Peyer's patch (tissue), 4 donors: ENCODE results near the gene RNF114.
A peak's percentile ranks its signal among the peaks of the same experiment; 100 is the strongest.

Experiments
- CTCF ChIP-seq, 6 experiments: fragments of 450-650 bp in 4 of 6; fragments of 200-600 bp in 2 of 6; sonication (generic) in 1 of 6; IDR thresholded peaks; one replicate each; pipeline ENCODE4 v1.5.1; 2017 to 2019; ENCODE audit warnings: antibody characterized with exemption in 6 of 6, mild to moderate bottlenecking in 3 of 6, moderate library complexity in 1 of 6
- POLR2A ChIP-seq, 2 donors: fragments of 450-650 bp; IDR thresholded peaks; one replicate each; pipeline ENCODE4 v1.5.1; 2017; ENCODE audit warnings: antibody characterized with exemption in 2 of 2, mild to moderate bottlenecking in 2 of 2, moderate library complexity in 2 of 2

GRCh38 chr20:49928411-49929141 lies 7.6 kb upstream of the RNF114 start:
- TF ChIP-seq CTCF (IDR thresholded peaks at IDR 0.05) (peak; percentile 75 to 95 (median 88)), POLR2A (IDR thresholded peaks at IDR 0.05) (no peak)
